Astrocyte of the spinal cord (primary cell): Measurements from ENCODE around the gene PLP2.
"Not testable (repeated sequence)": the region's sequence is repeated elsewhere in the genome, so short reads cannot be mapped to it uniquely, and the experiment has no call there.

Experiments
- DNase-seq: peaks from one replicate; pipeline ENCODE4 v3.0.0; 2011; ENCODE audit warnings: low read depth, low spot score
- H3K4me3 ChIP-seq: 2 replicates; pipeline ENCODE4 v1.5.1; 2011; ENCODE audit warnings: low read depth, mild to moderate bottlenecking, low read length, moderate library complexity
- CTCF ChIP-seq: IDR thresholded peaks from 2 replicates; pipeline ENCODE4 v1.5.1; 2012; ENCODE audit warnings: low read depth, mild to moderate bottlenecking, low read length, inconsistent platforms
- in situ Hi-C: cut with HindIII; loops from 2 replicates; pipeline ENCODE4 v1.10.0; 2017; ENCODE audit warnings: low sequenced_read_pairs

The PLP2 gene

GRCh38 chrX:49139713-49140112, 32.0 kb upstream of the PLP2 start:
- in situ Hi-C loops = no loop called here
- H3K4me3 ChIP-seq = no peak overlapping the region
- DNase-seq = no peak
- no peak for TF ChIP-seq CTCF

- DNase-seq, H3K4me3 ChIP-seq, in situ Hi-C loops: not testable (repeated sequence)
- peak; percentile 52 for TF ChIP-seq CTCF
Measured at GRCh38 chrX:49142264-49142663, 29.4 kb upstream of the PLP2 start.

- H3K4me3 ChIP-seq, in situ Hi-C loops, DNase-seq: not testable (repeated sequence)
Measured at GRCh38 chrX:49143154-49143553, 28.5 kb upstream of the PLP2 start.

- no peak overlapping the region for H3K4me3 ChIP-seq
- in situ Hi-C loops = no loop called here
- TF ChIP-seq CTCF = no peak
Measured at GRCh38 chrX:49147282-49147681, 24.4 kb upstream of the PLP2 start.

GRCh38 chrX:49147936-49148335, 23.8 kb upstream of the PLP2 start:
- H3K4me3 ChIP-seq = no peak overlapping the region
- DNase-seq = no peak
- TF ChIP-seq CTCF = no peak
- in situ Hi-C loops = no loop called here

More at GRCh38 chrX:49147282-49147681, 24.4 kb upstream of the PLP2 start:
- DNase-seq = no peak

- DNase-seq, H3K4me3 ChIP-seq, in situ Hi-C loops: not testable (repeated sequence)
Measured at GRCh38 chrX:49148390-49149100, 23.2 kb upstream of the PLP2 start.

- H3K4me3 ChIP-seq, in situ Hi-C loops: not testable (repeated sequence)
Measured at GRCh38 chrX:49149291-49149690, 22.4 kb upstream of the PLP2 start.

GRCh38 chrX:49153467-49153866, 18.2 kb upstream of the PLP2 start:
- TF ChIP-seq CTCF = no peak
- DNase-seq = no peak
- no peak overlapping the region for H3K4me3 ChIP-seq
- in situ Hi-C loops = no loop called here

More at GRCh38 chrX:49149291-49149690, 22.4 kb upstream of the PLP2 start:
- not testable (repeated sequence) for DNase-seq
